ENCODE results near the gene CTNNBIP1.

The CTNNBIP1 gene

DNA sequence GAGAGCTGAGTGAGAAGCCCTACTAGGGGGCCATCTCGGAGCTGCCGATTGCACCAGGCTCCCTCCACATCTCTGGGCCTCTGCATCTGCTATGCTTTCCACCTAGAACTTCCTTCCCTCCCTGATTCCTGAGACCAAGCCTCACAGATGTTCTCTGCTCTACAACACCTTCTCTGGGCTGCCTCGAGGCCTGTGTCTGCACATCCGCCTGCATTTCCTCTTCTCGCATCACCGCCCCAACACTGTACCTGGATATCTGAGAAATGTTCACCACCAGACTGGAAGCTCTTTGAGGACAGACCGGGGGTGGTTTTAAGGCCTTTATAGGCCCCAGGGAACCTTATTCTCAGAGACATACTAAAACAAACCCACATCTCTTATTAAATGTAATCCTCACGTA, 20.7 kb downstream of the CTNNBIP1 start:
- no peak overlapping the region for H3K4me3 ChIP-seq (ENCODE audit: low read depth in 1 of 2, low read length in 2 of 2)
- H3K36me3 ChIP-seq (ENCODE audit: insufficient read depth, low read length), result no peaks in the 10 kb centered on the region
- TF ChIP-seq, protein P1, sequence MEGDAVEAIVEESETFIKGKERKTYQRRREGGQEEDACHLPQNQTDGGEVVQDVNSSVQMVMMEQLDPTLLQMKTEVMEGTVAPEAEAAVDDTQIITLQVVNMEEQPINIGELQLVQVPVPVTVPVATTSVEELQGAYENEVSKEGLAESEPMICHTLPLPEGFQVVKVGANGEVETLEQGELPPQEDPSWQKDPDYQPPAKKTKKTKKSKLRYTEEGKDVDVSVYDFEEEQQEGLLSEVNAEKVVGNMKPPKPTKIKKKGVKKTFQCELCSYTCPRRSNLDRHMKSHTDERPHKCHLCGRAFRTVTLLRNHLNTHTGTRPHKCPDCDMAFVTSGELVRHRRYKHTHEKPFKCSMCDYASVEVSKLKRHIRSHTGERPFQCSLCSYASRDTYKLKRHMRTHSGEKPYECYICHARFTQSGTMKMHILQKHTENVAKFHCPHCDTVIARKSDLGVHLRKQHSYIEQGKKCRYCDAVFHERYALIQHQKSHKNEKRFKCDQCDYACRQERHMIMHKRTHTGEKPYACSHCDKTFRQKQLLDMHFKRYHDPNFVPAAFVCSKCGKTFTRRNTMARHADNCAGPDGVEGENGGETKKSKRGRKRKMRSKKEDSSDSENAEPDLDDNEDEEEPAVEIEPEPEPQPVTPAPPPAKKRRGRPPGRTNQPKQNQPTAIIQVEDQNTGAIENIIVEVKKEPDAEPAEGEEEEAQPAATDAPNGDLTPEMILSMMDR (IDR thresholded peaks at IDR 0.05; ENCODE audit: borderline replicate concordance, extremely low read depth, low read length, poor library complexity, severe bottlenecking), result no peak
- TF ChIP-seq EZH2 (IDR thresholded peaks at IDR 0.05; ENCODE audit: borderline replicate concordance, low read depth, low read length, severe bottlenecking), result no peak
- H3K79me2 ChIP-seq (ENCODE audit: insufficient read depth, low read length), result no peaks in the 10 kb centered on the region
- peaks cover 22% of the 10 kb centered on the region for H3K4me1 ChIP-seq (ENCODE audit: insufficient read depth, low read length)
- no peak overlapping the region for H3K27ac ChIP-seq (ENCODE audit: low read length)
- H3K27me3 ChIP-seq (ENCODE audit: insufficient read depth, low read length, poor library complexity), result no peaks in the 10 kb centered on the region
- no peaks in the 10 kb centered on the region for H3K9me3 ChIP-seq (ENCODE audit: insufficient read depth, low read length, severe bottlenecking)
- H3K9ac ChIP-seq (ENCODE audit: low read depth, low read length), result no peak overlapping the region
- H4K20me1 ChIP-seq (ENCODE audit: insufficient read depth, low read length), result no peaks in the 10 kb centered on the region
- H3K4me2 ChIP-seq (ENCODE audit: insufficient read depth, low read length), result no peak overlapping the region
- no peak overlapping the region for H2AFZ ChIP-seq (ENCODE audit: low read depth, low read length)
- ATAC-seq (ENCODE audit: insufficient read depth, low read depth), result no peak
- no peak for DNase-seq

DNA sequence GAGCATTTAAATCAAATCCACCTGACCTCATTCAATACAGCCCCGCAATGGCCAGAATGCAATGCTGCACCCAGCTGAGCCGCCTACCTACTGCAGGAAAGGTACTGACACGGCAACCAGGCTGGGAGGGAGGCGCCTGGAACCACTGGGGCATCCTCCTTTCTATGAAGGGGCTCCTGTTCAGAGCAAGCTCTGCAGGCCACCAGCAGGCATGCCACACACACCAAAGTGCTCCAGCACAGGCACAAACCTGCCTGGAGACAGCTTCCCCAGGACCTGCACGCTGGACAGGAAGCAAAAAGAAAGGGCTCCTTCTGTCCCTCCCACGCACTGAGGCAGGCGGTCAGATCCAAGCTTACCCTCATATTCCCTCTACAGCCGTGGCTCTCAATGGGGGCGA, 21.2 kb downstream of the CTNNBIP1 start:
- Histone ChIP-seq H3K9me3 (ENCODE audit: insufficient read depth, low read length, severe bottlenecking) (no peaks in the 10 kb centered on the region), H3K9ac (ENCODE audit: low read depth, low read length) (no peak overlapping the region), H3K36me3 (ENCODE audit: insufficient read depth, low read length) (no peaks in the 10 kb centered on the region), H3K4me1 (ENCODE audit: insufficient read depth, low read length) (peaks cover 17% of the 10 kb centered on the region), H4K20me1 (ENCODE audit: insufficient read depth, low read length) (peaks cover 1% of the 10 kb centered on the region; the same call in 1 of the 2 replicates), H3K4me3 (ENCODE audit: low read depth in 1 of 2, low read length in 2 of 2) (no peak overlapping the region), H3K4me2 (ENCODE audit: insufficient read depth, low read length) (no peak overlapping the region), H2AFZ (ENCODE audit: low read depth, low read length) (no peak overlapping the region), H3K79me2 (ENCODE audit: insufficient read depth, low read length) (no peaks in the 10 kb centered on the region), H3K27ac (ENCODE audit: low read length) (no peak overlapping the region), H3K27me3 (ENCODE audit: insufficient read depth, low read length, poor library complexity) (no peaks in the 10 kb centered on the region)
- ATAC-seq (ENCODE audit: insufficient read depth, low read depth) (no peak), DNase-seq (no peak)
- TF ChIP-seq EZH2 (IDR thresholded peaks at IDR 0.05; ENCODE audit: borderline replicate concordance, low read depth, low read length, severe bottlenecking), result no peak
- TF ChIP-seq, protein P1 (IDR thresholded peaks at IDR 0.05; ENCODE audit: borderline replicate concordance, extremely low read depth, low read length, poor library complexity, severe bottlenecking), result no peak

DNA sequence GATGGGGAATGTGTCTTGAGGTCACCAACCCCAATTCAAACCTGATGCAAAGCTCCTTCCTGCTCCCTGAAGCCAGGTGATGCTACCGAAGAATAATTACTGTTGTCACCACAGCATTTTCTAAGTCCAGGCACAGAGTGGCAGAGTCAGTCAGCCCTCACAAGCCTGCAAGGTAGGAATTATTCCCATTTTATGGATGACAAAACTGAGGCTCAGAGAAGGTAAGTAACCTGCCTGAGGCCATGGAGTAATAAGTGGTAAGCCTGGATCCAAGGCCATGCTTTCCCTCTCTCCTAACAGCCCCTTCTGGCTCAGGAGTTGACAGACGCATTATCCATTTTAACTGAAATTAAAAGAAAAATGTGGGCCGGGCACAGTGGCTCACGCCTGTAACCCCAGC, 23.0 kb downstream of the CTNNBIP1 start:
- H3K9ac ChIP-seq (ENCODE audit: low read depth, low read length), result no peak overlapping the region
- DNase-seq (no peak), ATAC-seq (ENCODE audit: insufficient read depth, low read depth) (no peak)
- H2AFZ ChIP-seq (ENCODE audit: low read depth, low read length), result no peak overlapping the region
- no peaks in the 10 kb centered on the region for H3K27me3 ChIP-seq (ENCODE audit: insufficient read depth, low read length, poor library complexity)
- H3K27ac ChIP-seq (ENCODE audit: low read length), result no peak overlapping the region
- H4K20me1 ChIP-seq (ENCODE audit: insufficient read depth, low read length), result peaks cover 9% of the 10 kb centered on the region; the same call in 1 of the 2 replicates
- no peaks in the 10 kb centered on the region for H3K36me3 ChIP-seq (ENCODE audit: insufficient read depth, low read length)
- no peak overlapping the region for H3K4me2 ChIP-seq (ENCODE audit: insufficient read depth, low read length)
- no peaks in the 10 kb centered on the region for H3K9me3 ChIP-seq (ENCODE audit: insufficient read depth, low read length, severe bottlenecking)
- peaks cover 5% of the 10 kb centered on the region for H3K4me1 ChIP-seq (ENCODE audit: insufficient read depth, low read length)
- no peaks in the 10 kb centered on the region for H3K79me2 ChIP-seq (ENCODE audit: insufficient read depth, low read length)
- H3K4me3 ChIP-seq (ENCODE audit: low read depth in 1 of 2, low read length in 2 of 2), result no peak overlapping the region
- TF ChIP-seq EZH2 (IDR thresholded peaks at IDR 0.05; ENCODE audit: borderline replicate concordance, low read depth, low read length, severe bottlenecking), result no peak
- TF ChIP-seq, protein P1 (IDR thresholded peaks at IDR 0.05; ENCODE audit: borderline replicate concordance, extremely low read depth, low read length, poor library complexity, severe bottlenecking), result no peak
